ENCODE data around the gene CGB5. TPM values are rescaled to one million over a fixed set of nuclear protein-coding genes. Genes with fewer than 3 reads are reported as not detected.

The CGB5 gene
- total and polyA plus RNA-seq, 12 donors: 0.72 TPM; not detected in 11

GRCh38 chr19:49057636-49058234 lies 14.1 kb downstream of the CGB5 start, which contains the start of gene CGB7:
TSS of gene CGB7 (minus strand) at chr19:49057749. CDS start at chr19:49055375, 2,374 bp downstream.
- no peak for TF ChIP-seq POLR2A (IDR thresholded peaks at IDR 0.05)
- TF ChIP-seq, protein P1, sequence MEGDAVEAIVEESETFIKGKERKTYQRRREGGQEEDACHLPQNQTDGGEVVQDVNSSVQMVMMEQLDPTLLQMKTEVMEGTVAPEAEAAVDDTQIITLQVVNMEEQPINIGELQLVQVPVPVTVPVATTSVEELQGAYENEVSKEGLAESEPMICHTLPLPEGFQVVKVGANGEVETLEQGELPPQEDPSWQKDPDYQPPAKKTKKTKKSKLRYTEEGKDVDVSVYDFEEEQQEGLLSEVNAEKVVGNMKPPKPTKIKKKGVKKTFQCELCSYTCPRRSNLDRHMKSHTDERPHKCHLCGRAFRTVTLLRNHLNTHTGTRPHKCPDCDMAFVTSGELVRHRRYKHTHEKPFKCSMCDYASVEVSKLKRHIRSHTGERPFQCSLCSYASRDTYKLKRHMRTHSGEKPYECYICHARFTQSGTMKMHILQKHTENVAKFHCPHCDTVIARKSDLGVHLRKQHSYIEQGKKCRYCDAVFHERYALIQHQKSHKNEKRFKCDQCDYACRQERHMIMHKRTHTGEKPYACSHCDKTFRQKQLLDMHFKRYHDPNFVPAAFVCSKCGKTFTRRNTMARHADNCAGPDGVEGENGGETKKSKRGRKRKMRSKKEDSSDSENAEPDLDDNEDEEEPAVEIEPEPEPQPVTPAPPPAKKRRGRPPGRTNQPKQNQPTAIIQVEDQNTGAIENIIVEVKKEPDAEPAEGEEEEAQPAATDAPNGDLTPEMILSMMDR (IDR thresholded peaks at IDR 0.05): no peak
- WGBS, 4 donors: 3 to 28% (median 5%) methylated on average over 5 to 38 of the region's 38 CpGs

DNA sequence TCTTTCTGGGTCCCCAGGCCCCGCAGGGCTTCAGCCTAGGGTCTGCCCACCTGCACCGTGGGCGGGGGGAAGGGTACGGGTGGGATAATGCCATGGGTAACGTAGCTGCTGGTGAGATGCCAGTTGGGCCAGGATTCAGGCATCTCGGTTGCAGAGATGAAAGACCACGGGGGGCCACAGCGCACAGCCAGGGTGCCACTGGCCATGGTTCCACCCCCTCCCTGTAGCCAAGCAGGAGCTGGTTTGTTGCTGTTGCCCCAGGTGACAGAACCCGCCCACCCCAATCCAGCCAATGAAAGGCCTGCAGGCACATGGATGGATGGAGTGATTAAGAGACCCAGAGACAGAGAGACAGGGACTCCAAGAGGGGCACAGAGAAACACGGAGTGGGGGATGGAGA lies 14.9 kb downstream of the CGB5 start:
- Histone ChIP-seq H3K9me3 (replicated peaks in 1 of 3) (no peaks in the 10 kb centered on the region), H3K27ac (no peak overlapping the region), H3K4me1 (replicated peaks in 1 of 2) (peaks cover 0 to 22% of the 10 kb centered on the region in 2 donors), H3K27me3 (peaks cover 5% of the 10 kb centered on the region), H3K4me3 (no peak overlapping the region), H3K36me3 (replicated peaks in 1 of 2) (no peaks in the 10 kb centered on the region)
- 40 to 53% (median 47%) methylated on average over 7 to 10 of the region's 10 CpGs for WGBS, 4 donors
- intact Hi-C loops (cut with DNase I): no loop called here
- TF ChIP-seq, protein P1 (IDR thresholded peaks at IDR 0.05): no peak
- no peak for TF ChIP-seq POLR2A (IDR thresholded peaks at IDR 0.05)
- DNase-seq: no peak

More at GRCh38 chr19:49057636-49058234, 14.1 kb downstream of the CGB5 start, which contains the start of gene CGB7:
- Histone ChIP-seq H3K27ac (no peak within 1 kb of the TSS), H3K9me3 (replicated peaks in 1 of 3) (no peaks in the 10 kb centered on the region), H3K4me3 (peak within 1 kb of the TSS in 1 of 4 donors; percentile 48), H3K27me3 (peaks cover 5% of the 10 kb centered on the region), H3K4me1 (replicated peaks in 1 of 2) (peaks cover 0 to 22% of the 10 kb centered on the region in 2 donors), H3K36me3 (replicated peaks in 1 of 2) (no peaks in the 10 kb centered on the region)
- intact Hi-C loops (cut with DNase I): no loop called here
- peak; percentile 30 to 74 (median 66) for DNase-seq

- TF ChIP-seq, protein P1 (IDR thresholded peaks at IDR 0.05): no peak
- no peak for TF ChIP-seq POLR2A (IDR thresholded peaks at IDR 0.05)
- 56 to 65% (median 61%) methylated on average over 9 of the region's 9 CpGs for WGBS, 4 donors
- Histone ChIP-seq H3K27ac (no peak overlapping the region), H3K27me3 (peaks cover 5% of the 10 kb centered on the region), H3K9me3 (replicated peaks in 1 of 3) (no peaks in the 10 kb centered on the region), H3K4me3 (no peak overlapping the region), H3K36me3 (replicated peaks in 1 of 2) (no peaks in the 10 kb centered on the region), H3K4me1 (replicated peaks in 1 of 2) (peaks cover 0 to 22% of the 10 kb centered on the region in 2 donors)
- intact Hi-C loops (cut with DNase I): no loop called here
- DNase-seq: no peak
Measured at GRCh38 chr19:49059053-49059452, 15.4 kb downstream of the CGB5 start.

DNA sequence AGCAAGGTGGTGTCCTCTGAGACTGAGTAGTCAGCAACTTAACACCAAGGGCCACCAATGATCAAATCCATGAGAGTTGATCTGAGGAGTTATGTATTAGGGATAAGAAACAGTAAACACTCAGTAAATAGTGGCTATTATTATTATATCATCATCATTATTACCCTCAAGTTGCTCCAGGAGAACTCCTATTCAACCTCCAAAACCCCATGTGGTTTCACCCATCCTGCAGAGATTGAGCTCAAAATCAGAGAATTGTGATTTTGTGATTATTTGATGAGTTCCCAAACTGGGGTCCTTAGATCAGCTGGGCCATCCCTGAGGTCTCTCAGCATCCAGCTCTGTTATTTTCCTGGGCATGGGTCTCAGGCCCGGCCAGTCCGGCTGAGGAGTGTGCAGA lies 17.4 kb downstream of the CGB5 start:
- 80 to 100% (median 98%) methylated on average over 2 of the region's 2 CpGs for WGBS, 4 donors
- no peak for TF ChIP-seq POLR2A (IDR thresholded peaks at IDR 0.05)
- TF ChIP-seq, protein P1 (IDR thresholded peaks at IDR 0.05): no peak
- H3K4me1 ChIP-seq (replicated peaks in 1 of 2): peaks cover 0 to 26% of the 10 kb centered on the region in 2 donors
- H3K27me3 ChIP-seq: peaks cover 10% of the 10 kb centered on the region
- no peaks in the 10 kb centered on the region for H3K9me3 ChIP-seq (replicated peaks in 1 of 3)
- intact Hi-C loops (cut with DNase I): no loop called here
- H3K36me3 ChIP-seq (replicated peaks in 1 of 2): no peaks in the 10 kb centered on the region
- H3K4me3 ChIP-seq: no peak overlapping the region
- no peak for DNase-seq
- no peak overlapping the region for H3K27ac ChIP-seq
